HG03378 (cell line): Measurements from ENCODE around the gene SERPINF2.
"Not testable (repeated sequence)": the region's sequence is repeated elsewhere in the genome, so short reads cannot be mapped to it uniquely, and the experiment has no call there.

Source experiments
- ATAC-seq: cut with Tn5 transposase; IDR thresholded peaks from one replicate; pipeline ENCODE4 v1.9.1; 2021; ENCODE audit warnings: mild to moderate bottlenecking, moderate library complexity; ENCODE audit not compliant: unreplicated experiment

The SERPINF2 gene

DNA sequence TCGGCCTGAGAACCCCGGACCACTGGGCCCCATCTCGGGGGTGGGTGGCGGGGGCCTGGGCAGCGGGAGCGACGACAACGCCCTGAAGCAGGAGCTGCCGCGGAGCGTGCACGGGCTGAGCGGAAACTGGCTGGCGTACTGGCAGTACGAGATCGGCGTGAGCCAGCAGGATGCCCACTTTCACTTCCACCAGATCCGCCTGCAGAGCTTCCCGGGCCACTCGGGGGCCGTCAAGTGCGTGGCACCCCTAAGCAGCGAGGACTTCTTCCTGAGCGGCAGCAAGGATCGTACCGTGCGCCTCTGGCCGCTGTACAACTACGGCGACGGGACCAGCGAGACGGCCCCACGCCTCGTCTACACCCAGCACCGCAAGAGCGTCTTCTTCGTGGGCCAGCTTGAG lies 8.9 kb upstream of the SERPINF2 start:
- no peak for ATAC-seq

DNA sequence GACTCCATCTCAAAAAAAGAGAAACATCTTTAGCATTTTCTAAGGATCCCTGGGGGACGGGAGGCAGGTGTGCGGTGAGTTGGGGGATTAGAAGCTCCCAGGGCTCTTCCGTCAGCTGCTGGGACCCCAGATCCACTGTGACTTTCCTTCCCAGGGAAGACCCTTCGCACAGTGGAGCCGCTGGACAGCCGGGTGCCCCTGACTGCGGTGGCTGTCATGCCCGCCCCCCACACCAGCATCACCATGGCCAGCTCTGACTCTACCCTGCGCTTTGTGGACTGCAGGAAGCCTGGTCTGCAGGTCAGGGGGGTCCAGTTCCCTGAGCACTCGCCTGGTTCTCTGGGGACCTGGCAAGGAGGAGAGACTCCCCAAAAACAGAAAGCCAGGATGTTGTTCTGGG lies 7.3 kb upstream of the SERPINF2 start:
- ATAC-seq: no peak

DNA sequence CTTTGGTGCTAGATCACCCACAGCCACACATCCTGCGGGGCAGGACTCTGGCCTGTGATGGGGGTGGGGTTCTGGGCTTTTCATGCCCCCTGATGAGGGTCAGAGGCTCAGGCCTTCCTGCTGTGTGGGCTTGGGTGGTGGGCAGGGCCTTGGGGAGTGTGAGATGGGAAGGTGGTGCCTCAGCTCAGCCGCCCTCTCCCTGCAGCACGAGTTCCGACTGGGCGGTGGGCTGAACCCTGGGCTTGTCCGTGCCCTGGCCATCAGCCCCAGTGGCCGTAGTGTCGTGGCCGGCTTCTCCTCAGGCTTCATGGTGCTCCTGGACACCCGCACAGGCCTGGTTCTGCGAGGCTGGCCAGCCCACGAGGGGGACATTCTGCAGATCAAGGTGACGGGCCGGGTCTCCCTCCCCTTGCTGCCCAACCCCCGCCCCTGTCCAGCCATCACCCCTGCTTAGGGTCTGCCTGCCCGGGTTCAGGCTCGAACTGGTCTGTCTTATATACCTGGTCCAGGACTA lies 6.8 kb upstream of the SERPINF2 start:
- ATAC-seq: no peak

DNA sequence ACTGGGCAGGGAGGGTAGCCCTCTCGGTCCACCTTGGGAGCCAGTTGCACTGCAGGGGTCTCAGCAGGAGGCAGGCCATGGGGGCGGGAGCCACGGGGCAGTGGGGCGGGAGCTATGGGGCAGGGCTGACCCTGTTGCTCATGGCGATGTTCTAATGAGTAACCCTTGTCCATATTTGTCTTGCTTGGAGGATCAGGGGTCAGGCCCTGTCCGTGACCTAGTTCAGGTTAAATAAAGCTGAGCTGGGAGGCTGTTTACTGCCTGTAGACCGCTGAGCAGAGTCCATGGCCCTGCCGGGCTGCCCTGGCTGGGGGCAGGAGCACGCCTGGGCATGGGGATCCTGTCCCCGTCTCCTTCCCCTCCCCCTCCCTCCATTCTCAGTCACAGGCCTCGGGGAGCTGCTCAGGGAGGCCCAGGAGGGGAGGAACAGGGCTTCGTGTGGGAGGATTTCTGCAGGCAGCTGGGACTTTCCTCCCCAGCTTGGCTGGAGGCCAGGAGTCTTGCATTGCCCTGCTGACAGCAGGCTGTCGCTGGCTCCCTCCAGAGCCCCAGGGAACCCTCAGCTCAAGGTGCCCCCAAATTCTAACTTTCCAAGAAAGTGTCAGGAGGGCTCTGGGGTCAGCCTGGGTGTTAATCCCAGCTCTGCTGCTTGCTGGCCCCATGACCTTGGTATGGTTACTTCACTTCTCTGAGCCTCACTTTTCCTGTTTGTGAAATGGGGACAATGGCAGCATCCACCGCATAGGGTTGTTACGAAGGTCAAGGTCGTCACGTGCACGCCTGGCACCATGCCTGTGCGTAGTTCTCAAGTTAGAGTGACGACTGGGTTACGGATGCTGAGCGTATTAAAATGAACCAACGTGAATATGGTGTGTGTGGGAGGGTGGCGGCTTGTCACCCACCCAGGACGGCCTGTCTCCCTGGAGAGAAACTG lies 6.1 kb upstream of the SERPINF2 start:
- no peak for ATAC-seq

DNA sequence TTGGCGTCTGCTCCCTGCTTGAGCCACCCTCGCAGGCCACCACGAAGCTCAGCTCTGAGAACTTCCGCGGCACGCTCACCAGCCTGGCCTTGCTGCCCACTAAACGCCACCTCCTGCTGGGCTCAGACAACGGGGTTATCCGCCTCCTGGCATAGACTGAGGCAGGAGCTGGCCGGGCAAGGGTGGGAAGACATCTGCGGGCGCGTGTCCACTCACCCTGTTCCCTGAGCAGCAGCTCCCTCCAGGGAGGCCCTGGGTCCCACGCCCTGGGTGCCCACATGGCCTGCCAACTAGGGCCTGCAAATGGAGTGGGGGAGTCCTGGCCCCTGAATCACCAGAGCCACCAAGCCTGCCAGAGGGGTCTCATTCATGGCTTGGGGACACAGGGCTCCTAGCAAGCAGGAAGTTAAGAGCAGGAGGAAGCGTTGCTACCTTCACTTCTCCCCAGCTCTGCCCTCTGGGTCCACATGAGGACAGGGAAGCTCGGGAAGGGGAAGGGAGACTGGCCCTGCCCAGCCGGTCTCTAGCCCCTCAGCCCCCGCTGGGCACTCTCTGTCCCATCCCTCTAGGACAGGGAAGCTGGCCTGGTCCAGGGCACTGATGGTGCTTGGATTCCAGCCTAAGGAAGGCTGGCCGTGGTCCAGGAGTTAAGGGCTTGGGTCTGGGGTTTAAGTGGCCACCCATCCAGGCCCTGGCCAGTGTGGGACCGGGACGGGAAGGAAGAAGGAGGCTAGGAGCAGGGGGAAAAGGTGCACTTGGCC lies 5.0 kb upstream of the SERPINF2 start:
- ATAC-seq: no peak

DNA sequence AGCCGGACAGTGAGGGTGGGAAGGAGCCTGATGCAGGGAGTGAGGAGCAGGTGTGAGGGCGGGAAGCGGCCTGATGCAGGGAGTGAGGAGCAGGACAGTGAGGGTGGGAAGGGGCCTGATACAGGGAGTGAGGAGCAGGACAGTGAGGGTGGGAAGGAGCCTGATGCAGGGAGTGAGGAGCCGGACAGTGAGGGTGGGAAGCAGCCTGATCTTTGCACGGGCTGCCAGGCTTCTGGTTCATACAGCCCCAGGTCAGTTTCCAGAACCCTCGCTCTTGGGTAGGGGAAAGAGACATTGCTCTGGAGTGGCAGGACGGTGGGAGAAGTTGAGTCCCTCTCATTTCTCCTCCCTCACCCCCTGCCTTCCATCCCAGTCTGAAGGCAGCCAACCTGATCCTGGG lies 772 bp upstream of the SERPINF2 start:
- not testable (repeated sequence) for ATAC-seq

DNA sequence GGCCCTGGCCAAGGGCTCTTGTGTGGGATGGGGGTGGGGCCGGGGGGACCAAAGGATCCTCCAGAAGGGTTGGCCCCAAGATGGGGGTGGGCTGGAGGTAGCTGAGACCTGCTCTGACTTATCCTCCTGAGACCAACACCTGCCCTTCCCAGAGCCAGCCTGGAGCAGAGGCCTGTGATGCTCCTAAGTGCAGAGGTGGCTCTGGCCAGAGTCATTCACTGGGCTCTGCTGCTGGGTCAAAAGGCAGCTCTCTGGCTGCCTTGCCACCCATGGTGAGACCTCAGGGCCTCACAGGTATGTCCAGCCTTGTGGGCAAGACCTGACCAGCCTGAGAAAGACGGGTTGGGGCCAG lies 393 bp downstream of the SERPINF2 start:
- ATAC-seq: no peak

DNA sequence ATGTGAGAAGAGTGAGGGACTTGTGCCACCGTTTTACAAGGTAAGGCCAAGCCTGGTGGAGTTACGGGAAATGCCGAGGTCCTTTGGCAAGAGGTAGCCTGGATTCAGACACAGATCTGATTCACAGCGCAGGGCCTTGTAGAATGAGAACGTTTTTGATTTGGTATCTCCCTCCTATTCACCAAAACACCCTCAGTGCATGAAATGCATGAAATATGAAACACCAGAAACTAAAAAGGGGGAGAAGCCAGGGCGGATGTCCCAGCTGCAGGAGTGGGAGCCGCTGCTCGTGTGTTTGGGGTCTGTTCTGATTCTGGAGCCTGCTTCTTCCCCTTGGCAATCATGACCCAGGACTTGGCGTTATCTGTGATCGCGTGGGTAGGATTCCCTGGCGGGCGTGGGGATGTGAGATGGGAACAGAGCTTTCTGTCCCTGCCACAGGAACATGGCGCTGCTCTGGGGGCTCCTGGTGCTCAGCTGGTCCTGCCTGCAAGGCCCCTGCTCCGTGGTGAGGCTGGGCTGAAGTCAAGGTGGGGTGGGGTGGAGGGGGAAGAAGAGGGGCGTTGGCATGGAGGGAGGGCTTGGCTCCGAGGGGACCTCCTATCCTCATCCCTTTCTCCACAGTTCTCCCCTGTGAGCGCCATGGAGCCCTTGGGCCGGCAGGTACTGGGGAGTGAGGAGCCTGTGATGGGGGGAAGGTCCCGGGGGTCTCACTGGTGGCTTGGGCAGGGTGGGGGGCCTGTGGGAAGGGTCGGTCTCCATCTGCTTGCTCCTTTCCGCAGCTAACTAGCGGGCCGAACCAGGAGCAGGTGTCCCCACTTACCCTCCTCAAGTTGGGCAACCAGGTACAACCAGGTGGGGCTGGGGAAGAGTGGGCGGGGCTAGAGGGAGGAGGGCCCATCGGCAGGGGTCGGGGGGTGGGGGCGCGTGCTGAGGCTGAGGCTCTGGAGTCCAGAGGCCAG lies 2.2 kb downstream of the SERPINF2 start:
- no peak for ATAC-seq

DNA sequence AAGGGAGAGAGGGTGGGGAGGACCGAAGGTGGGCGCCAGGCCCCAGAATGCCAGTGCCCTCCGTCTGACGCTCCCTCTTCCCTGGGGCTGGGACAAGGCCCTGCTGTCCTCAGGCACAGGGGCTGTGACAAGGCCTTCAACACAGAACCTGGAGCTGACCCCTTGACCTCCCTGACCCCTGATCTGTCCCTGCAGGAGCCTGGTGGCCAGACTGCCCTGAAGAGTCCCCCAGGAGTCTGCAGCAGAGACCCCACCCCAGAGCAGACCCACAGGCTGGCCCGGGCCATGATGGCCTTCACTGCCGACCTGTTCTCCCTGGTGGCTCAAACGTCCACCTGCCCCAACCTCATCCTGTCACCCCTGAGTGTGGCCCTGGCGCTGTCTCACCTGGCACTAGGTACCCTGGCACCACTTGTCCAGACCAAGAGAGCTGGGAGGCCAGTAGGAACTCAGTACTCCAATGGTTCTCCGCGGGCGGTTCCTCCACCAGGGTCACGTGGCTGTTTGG lies 2.9 kb downstream of the SERPINF2 start:
- ATAC-seq: no peak

DNA sequence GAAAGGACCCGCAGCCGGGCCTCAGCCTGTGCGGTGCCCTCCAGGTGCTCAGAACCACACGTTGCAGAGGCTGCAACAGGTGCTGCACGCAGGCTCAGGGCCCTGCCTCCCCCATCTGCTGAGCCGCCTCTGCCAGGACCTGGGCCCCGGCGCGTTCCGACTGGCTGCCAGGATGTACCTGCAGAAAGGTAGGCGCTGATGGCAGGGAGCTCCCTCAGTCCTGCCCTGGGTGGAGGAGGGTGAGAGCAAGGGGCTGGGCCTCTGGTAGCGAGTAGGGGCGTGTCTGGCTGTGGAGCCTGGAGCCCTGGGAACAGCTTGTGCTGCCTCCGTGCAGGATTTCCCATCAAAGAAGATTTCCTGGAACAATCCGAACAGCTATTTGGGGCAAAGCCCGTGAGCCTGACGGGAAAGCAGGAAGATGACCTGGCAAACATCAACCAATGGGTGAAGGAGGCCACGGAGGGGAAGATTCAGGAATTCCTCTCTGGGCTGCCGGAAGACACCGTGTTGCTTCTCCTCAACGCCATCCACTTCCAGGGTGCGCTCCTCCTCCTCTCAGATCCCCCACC lies 4.4 kb downstream of the SERPINF2 start:
- ATAC-seq: no peak

DNA sequence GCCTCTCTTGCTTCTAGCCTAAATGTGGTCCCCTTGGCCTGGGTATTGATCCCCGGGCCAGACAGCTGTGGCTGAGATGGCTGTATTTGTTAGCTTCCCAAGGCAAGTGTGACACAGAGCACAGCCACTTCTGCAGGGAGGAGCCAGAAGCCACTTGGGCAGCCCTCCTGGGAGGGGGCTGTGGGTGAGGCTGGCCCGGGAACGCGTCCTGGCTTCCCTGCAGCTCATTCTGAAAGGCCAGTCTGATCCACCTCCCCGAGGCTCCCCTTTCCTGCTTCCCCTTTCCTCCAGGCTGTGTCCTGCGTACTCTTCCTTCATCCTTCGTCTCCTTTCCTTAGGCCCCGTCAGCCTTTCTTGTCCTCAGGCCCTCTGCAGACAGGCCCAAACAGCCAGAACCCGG lies 8.0 kb downstream of the SERPINF2 start:
- no peak for ATAC-seq

DNA sequence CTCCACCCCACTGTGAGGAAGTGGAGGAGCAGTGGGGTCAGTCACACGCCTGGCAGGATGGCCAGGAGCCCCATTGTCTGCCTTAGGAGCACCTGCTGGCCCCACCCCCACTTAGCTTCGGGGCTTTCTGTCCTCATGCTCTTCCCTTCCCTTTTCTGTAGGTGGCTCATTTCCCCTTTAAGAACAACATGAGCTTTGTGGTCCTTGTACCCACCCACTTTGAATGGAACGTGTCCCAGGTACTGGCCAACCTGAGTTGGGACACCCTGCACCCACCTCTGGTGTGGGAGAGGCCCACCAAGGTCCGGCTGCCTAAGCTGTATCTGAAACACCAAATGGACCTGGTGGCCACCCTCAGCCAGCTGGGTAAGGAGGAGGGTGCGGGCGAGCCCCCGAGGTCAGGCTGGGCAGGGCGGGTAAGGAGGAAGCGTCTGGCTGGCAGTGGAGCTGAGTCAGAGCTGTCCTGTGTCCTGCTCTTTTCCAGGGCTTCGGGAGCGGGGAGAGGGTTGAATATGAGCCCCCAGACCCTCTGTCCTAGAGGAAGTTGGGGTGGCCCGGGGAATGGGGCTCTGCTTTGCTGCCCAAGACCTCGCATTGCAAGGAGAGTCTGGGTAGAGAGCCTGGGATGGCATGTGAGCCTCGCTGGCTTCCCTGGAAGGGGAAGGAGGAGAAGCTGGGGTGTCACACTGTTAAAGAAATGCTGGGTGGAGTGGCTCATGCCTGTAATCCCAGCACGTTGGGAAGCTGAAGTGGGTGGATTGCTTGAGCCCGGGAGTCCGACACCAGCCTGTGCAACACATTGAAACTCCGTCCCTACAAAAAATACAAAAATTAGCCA lies 10.0 kb downstream of the SERPINF2 start:
- no peak for ATAC-seq

DNA sequence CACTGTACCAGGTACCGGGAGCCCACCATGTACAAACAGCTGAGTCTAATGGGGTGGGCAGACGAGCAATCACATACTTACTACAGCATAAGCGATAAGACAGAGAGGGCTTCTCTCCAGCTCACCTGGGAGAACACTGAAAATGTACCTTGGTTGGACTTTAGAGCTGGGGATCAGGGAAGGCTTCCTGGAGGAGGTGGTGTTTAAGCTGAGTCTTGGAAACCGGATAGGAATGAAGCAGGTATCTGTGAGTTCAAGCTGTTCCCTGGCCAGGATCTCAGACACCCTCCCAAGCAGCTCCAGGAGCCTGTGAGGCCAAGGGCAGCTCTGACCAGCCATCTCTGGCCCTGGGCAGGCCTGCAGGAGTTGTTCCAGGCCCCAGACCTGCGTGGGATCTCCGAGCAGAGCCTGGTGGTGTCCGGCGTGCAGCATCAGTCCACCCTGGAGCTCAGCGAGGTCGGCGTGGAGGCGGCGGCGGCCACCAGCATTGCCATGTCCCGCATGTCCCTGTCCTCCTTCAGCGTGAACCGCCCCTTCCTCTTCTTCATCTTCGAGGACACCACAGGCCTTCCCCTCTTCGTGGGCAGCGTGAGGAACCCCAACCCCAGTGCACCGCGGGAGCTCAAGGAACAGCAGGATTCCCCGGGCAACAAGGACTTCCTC lies 11.2 kb downstream of the SERPINF2 start:
- ATAC-seq: no peak

DNA sequence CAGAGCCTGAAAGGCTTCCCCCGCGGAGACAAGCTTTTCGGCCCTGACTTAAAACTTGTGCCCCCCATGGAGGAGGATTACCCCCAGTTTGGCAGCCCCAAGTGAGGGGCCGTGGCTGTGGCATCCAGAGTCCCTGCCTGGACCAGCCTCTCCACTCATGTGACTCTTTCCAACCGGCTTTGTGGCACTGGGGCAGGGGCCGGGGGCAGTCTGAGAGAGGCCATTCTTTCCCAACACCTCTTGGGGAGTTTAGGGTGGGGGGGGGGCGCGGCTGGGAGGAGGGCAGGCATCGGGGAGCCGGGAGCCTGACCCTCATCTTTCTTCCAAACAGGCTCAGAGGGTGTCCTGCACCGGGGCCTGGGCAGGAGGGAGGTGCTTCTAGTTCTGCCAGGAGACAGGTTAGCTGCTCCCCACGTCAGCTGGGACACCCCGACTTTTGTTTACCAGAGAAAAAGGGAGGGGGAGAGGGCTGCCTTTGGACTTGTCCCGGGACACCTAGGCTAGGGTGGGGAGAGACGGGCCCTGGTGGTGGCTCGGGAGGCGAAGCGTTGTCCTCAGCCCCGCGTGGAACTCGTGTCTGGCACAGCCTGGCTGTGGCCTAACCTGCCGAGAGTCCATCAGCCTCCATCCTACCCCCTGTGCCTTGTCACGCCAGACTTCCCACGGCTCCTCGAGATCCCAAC lies 11.9 kb downstream of the SERPINF2 start:
- ATAC-seq: no peak

DNA sequence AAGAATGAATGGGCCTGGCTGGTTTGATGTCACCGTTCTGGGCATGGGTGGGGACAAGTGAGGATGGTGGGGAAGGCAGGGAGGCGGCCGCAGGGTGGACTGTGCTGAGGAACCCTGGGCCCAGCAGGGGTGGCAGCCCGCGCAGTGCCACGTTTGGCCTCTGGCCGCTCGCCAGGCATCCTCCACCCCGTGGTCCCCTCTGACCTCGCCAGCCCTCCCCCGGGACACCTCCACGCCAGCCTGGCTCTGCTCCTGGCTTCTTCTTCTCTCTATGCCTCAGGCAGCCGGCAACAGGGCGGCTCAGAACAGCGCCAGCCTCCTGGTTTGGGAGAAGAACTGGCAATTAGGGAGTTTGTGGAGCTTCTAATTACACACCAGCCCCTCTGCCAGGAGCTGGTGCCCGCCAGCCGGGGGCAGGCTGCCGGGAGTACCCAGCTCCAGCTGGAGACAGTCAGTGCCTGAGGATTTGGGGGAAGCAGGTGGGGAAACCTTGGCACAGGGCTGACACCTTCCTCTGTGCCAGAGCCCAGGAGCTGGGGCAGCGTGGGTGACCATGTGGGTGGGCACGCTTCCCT lies 12.7 kb downstream of the SERPINF2 start:
- ATAC-seq: no peak

DNA sequence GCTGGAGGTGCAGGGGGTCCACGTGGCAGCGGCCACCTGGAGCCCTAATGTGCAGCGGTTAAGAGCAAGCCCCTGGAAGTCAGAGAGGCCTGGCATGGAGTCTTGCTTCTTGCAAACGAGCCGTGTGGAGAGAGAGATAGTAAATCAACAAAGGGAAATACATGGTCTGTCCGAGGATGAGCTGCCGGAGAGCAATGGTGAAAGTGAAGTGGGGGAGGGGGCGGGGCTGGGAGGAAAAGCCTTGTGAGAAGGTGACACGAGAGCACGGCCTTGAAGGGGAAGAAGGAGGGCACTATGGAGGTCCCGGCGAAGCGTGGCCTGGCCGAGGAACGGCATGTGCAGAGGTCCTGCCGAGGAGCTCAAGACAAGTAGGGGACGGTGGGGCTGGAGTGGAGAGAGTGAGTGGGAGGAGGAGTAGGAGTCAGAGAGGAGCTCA lies 13.2 kb downstream of the SERPINF2 start:
- ATAC-seq: no peak

DNA sequence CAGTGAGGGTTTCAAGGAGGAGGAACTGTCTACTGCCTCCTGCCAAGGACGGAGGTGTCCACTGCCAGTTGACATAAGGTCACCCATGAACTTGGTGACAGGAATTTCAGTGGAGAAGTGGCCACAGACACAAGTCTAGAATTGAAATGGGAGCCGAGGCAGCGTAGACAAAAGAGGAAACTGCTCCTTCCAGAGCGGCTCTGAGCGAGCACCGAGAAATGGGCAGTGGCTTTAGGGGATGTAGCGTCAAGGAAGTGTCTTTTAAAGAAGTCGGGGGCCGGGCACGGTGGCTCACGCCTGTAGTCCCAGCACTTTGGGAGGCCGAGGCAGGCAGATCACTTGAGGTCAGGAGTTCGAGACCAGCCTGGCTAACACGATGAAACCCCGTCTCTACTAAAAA lies 16.1 kb downstream of the SERPINF2 start:
- ATAC-seq: no peak

DNA sequence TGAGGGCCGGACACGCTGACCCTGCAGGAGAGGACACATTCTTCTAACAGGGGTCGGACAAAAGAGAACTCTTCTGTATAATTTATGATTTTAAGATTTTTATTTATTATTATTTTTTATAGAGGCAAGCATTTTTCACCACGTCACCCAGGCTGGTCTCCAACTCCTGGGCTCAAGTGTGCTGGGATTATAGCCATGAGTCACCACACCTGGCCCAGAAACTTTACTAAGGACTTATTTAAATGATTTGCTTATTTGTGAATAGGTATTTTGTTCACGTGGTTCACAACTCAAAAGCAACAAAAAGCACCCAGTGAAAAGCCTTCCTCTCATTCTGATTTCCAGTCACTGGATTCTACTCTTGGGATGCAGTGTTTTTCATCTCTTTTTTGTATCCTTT lies 16.9 kb downstream of the SERPINF2 start:
- no peak for ATAC-seq
